GM15510 (cell line): ENCODE results near the gene PRSS33.

Source experiments
- POLR2A ChIP-seq: IDR thresholded peaks from 3 replicates; pipeline ENCODE4 v1.6.1; 2011; ENCODE audit warnings: borderline replicate concordance; ENCODE audit not compliant: insufficient read length; ENCODE audit errors: extremely low read depth

The PRSS33 gene

GRCh38 chr16:2787406-2787805 is at the start of gene PRSS33:
PRSS33 (minus strand) TSS chr16:2787560; CDS start chr16:2786547, 1,013 bp downstream.
- no peak for TF ChIP-seq POLR2A

- TF ChIP-seq POLR2A, result no peak
Observed at GRCh38 chr16:2836646-2837508, 49.5 kb upstream of the PRSS33 start.

GRCh38 chr16:2835638-2836493 is 48.5 kb upstream of the PRSS33 start:
- TF ChIP-seq POLR2A, result no peak

- no peak for TF ChIP-seq POLR2A
Observed at GRCh38 chr16:2834968-2835367, 47.6 kb upstream of the PRSS33 start.

- TF ChIP-seq POLR2A, result no peak
Observed at GRCh38 chr16:2833776-2834175, 46.4 kb upstream of the PRSS33 start.

GRCh38 chr16:2831203-2831602 is 43.8 kb upstream of the PRSS33 start:
- TF ChIP-seq POLR2A, result no peak

- no peak for TF ChIP-seq POLR2A
Observed at GRCh38 chr16:2830355-2830695, 43.0 kb upstream of the PRSS33 start.

GRCh38 chr16:2829501-2830354 is 42.4 kb upstream of the PRSS33 start, which contains the start of gene ZG16B:
ZG16B (plus strand) TSS chr16:2830303; CDS start chr16:2830442, 139 bp downstream.
- no peak for TF ChIP-seq POLR2A

- TF ChIP-seq POLR2A, result no peak
Observed at GRCh38 chr16:2828876-2829430, 41.6 kb upstream of the PRSS33 start.

GRCh38 chr16:2828521-2828840 is 41.1 kb upstream of the PRSS33 start:
- no peak for TF ChIP-seq POLR2A

GRCh38 chr16:2827831-2828520 is 40.6 kb upstream of the PRSS33 start:
- no peak for TF ChIP-seq POLR2A

- no peak for TF ChIP-seq POLR2A
Observed at GRCh38 chr16:2827374-2827791, 40.0 kb upstream of the PRSS33 start.

- TF ChIP-seq POLR2A, result no peak
Observed at GRCh38 chr16:2826591-2827373, 39.4 kb upstream of the PRSS33 start.
